ENCODE results near the gene COQ3. TPM values are rescaled to one million over a fixed set of nuclear protein-coding genes. Genes with fewer than 3 reads are reported as not detected.

COQ3 gene
- total RNA-seq, 4 donors from 2014 or later, result 3.4 to 9.1 (median 6.1) TPM

DNA sequence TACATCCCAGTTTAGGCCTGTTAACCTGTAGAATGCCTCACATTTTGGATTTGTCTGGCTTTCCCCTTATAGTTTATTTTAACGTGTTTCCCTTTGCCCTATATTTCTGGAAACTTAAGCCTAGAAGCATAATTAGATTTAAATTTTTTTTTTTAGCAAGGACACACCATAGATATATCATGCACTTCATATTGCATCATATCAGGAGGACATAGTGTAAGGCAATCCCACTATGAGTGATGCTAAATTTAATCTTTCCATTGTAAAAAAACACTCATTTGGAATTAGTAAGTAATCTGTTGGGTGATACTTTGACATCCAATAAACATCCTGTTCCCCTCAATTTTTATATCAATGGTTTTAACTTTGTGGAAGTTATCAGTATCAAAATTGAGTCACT, 34.2 kb downstream of the COQ3 start:
- intact Hi-C loops (cut with DNase I), result no loop called here
- Histone ChIP-seq H3K4me1 (no peaks in the 10 kb centered on the region), H3K27ac (replicated peaks in 1 of 4) (no peak overlapping the region), H3K36me3 (no peaks in the 10 kb centered on the region), H3K4me3 (no peak overlapping the region), H3K27me3 (peaks cover 0 to 10% (median 0%) of the 10 kb centered on the region in 4 donors), H3K9me3 (no peaks in the 10 kb centered on the region)
- DNase-seq (ENCODE audit: extremely low spot score), result no peak
- TF ChIP-seq EP300 (IDR thresholded peaks at IDR 0.05) (no peak), POLR2AphosphoS5 (IDR thresholded peaks at IDR 0.05) (no peak), POLR2A (IDR thresholded peaks at IDR 0.05; ENCODE audit: low read depth) (no peak)
- TF ChIP-seq, protein P1, sequence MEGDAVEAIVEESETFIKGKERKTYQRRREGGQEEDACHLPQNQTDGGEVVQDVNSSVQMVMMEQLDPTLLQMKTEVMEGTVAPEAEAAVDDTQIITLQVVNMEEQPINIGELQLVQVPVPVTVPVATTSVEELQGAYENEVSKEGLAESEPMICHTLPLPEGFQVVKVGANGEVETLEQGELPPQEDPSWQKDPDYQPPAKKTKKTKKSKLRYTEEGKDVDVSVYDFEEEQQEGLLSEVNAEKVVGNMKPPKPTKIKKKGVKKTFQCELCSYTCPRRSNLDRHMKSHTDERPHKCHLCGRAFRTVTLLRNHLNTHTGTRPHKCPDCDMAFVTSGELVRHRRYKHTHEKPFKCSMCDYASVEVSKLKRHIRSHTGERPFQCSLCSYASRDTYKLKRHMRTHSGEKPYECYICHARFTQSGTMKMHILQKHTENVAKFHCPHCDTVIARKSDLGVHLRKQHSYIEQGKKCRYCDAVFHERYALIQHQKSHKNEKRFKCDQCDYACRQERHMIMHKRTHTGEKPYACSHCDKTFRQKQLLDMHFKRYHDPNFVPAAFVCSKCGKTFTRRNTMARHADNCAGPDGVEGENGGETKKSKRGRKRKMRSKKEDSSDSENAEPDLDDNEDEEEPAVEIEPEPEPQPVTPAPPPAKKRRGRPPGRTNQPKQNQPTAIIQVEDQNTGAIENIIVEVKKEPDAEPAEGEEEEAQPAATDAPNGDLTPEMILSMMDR (IDR thresholded peaks at IDR 0.05), result no peak
- 66% methylated on average over 1 of the region's 1 CpG for WGBS

DNA sequence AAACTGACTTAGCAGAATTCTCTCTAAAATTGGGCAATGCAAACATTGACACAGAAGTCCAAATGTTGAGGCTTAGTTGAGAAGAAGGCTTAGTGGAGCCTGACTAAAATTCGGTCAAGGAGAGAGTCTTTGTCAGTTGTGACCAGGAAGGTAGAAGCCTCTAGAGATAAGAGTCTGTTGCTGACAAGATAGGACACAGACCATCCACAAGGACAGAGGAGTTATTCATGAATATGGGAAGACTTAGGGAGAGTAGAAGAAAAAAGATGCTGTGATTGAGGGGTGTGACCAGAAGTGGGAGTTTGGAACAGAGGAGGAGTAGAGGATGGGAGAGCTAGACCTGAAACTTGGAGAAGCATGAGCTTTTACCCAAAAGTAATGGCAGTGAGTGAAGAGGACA, 37.4 kb downstream of the COQ3 start:
- peaks cover 0 to 10% (median 0%) of the 10 kb centered on the region in 4 donors for H3K27me3 ChIP-seq
- no peaks in the 10 kb centered on the region for H3K4me1 ChIP-seq
- WGBS, result 82% methylated on average over 1 of the region's 1 CpG
- intact Hi-C loops (cut with DNase I), result no loop called here
- TF ChIP-seq, protein P1 (IDR thresholded peaks at IDR 0.05), result no peak
- TF ChIP-seq EP300 (IDR thresholded peaks at IDR 0.05), result no peak
- TF ChIP-seq POLR2A (IDR thresholded peaks at IDR 0.05; ENCODE audit: low read depth), result no peak
- no peak for TF ChIP-seq POLR2AphosphoS5 (IDR thresholded peaks at IDR 0.05)
- H3K36me3 ChIP-seq, result no peaks in the 10 kb centered on the region
- no peak for DNase-seq (ENCODE audit: extremely low spot score)
- H3K4me3 ChIP-seq, result no peak overlapping the region
- H3K27ac ChIP-seq (replicated peaks in 1 of 4), result no peak overlapping the region
- H3K9me3 ChIP-seq, result no peaks in the 10 kb centered on the region

DNA sequence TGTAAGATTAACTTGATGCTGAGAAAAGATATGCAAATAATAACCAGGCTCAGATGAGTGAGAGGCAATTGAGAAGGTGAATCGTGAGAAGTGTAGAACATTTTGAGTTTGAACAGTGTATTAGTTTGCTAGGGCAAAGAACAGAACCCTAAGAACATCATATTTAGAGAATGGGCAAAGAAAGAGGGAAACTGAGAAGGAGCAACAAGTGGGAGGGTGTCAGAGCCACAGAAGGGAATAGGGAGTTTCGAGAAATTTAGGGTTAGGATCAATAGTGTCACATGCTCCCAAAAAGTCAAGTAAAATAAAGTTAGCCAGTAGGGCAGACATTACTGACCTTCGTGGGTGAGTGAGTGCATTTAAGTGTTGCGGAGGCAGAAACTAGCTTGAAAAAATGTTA, 39.0 kb downstream of the COQ3 start:
- intact Hi-C loops (cut with DNase I), result no loop called here
- peaks cover 0 to 10% (median 0%) of the 10 kb centered on the region in 4 donors for H3K27me3 ChIP-seq
- no peak for DNase-seq (ENCODE audit: extremely low spot score)
- H3K9me3 ChIP-seq, result no peaks in the 10 kb centered on the region
- TF ChIP-seq POLR2AphosphoS5 (IDR thresholded peaks at IDR 0.05) (no peak), POLR2A (IDR thresholded peaks at IDR 0.05; ENCODE audit: low read depth) (no peak), EP300 (IDR thresholded peaks at IDR 0.05) (no peak)
- TF ChIP-seq, protein P1 (IDR thresholded peaks at IDR 0.05), result no peak
- peaks cover 6 to 13% (median 9%) of the 10 kb centered on the region in 4 donors for H3K4me1 ChIP-seq
- 82% methylated on average over 4 of the region's 4 CpGs for WGBS
- H3K27ac ChIP-seq (replicated peaks in 1 of 4), result no peak overlapping the region
- H3K36me3 ChIP-seq, result no peaks in the 10 kb centered on the region
- no peak overlapping the region for H3K4me3 ChIP-seq

DNA sequence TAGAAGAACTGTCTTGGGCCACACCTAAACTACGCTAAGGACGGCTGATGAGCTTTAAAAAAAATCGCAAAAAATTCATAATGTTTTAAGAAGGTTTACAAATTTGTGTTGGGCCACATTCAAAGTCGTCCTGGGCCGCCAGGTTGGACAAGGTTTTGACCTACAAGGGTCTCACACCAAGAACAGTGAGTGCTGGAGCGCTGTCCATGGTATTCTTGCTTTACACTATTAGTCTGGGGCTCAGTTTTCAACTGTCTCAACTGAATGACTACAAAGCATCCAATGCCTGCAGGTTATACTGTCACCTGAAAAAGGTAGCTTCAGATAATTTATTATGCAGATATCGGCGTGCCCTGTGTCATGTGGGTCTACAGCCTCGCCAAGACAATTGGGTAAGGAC, 40.9 kb downstream of the COQ3 start:
- TF ChIP-seq POLR2A (IDR thresholded peaks at IDR 0.05; ENCODE audit: low read depth), result no peak
- TF ChIP-seq POLR2AphosphoS5 (IDR thresholded peaks at IDR 0.05), result no peak
- TF ChIP-seq, protein P1 (IDR thresholded peaks at IDR 0.05), result no peak
- no peak for TF ChIP-seq EP300 (IDR thresholded peaks at IDR 0.05)
- no peak overlapping the region for H3K27ac ChIP-seq (replicated peaks in 1 of 4)
- no peaks in the 10 kb centered on the region for H3K36me3 ChIP-seq
- no peak overlapping the region for H3K4me3 ChIP-seq
- intact Hi-C loops (cut with DNase I), result no loop called here
- 84% methylated on average over 9 of the region's 9 CpGs for WGBS
- no peaks in the 10 kb centered on the region for H3K9me3 ChIP-seq
- peaks cover 0 to 10% (median 0%) of the 10 kb centered on the region in 4 donors for H3K27me3 ChIP-seq
- H3K4me1 ChIP-seq, result peaks cover 12 to 28% (median 18%) of the 10 kb centered on the region in 4 donors
- DNase-seq (ENCODE audit: extremely low spot score), result no peak

DNA sequence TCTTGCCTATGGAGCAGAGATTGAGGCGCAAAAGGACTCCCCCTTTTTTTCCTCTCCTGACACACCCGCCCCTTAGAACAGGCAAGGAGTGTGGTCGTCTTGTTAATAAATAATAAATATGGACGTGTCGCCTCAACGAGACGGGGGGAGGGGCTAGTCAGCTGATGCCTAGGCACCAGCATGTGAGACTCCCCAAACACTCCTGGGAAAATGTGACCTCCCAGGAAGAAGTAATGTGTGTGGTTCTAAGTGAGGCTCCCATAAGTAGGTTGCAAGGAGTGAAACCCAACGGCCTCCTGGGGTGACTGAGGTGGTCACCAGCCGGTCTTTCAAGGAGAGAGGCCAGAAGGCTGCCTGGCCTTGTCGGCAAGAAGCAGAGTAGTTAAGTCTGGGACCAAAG, 43.4 kb downstream of the COQ3 start:
- H3K4me3 ChIP-seq, result peak overlapping the region; percentile 18 to 84 (median 72)
- H3K27me3 ChIP-seq, result peaks cover 0 to 4% (median 0%) of the 10 kb centered on the region in 4 donors
- 41% methylated on average over 10 of the region's 10 CpGs for WGBS
- peaks cover 12 to 40% (median 34%) of the 10 kb centered on the region in 4 donors for H3K4me1 ChIP-seq
- no peaks in the 10 kb centered on the region for H3K36me3 ChIP-seq
- DNase-seq (ENCODE audit: extremely low spot score), result no peak
- TF ChIP-seq EP300 (IDR thresholded peaks at IDR 0.05) (no peak), POLR2AphosphoS5 (IDR thresholded peaks at IDR 0.05) (peak in 1 of 2 donors; percentile 22)
- peak overlapping the region; percentile 93 to 95 (median 94) for H3K27ac ChIP-seq (replicated peaks in 1 of 4)
- no peaks in the 10 kb centered on the region for H3K9me3 ChIP-seq
- intact Hi-C loops (cut with DNase I), result no loop called here

Measured in esophagus muscularis mucosa (tissue), 4 donors.